Breast epithelium (tissue), 3 donors: ENCODE measurements around the gene RIIAD1. TPM values are rescaled to one million over a fixed set of nuclear protein-coding genes. Genes with fewer than 3 reads are reported as not detected.

Experiments
- total RNA-seq, 3 donors: library from RNA; depleted of rRNA; stranded (reverse); fragments of >200 nt; gene quantifications; one replicate each; pipeline ENCODE4 v1.1.0, GENCODE V29; 2016

RIIAD1 gene
- total RNA-seq, 3 donors from 2014 or later, result not detected

Other genes with a start within 250 kb of the RIIAD1 start
- gene CGN, start 210.1 kb upstream of the RIIAD1 start, total RNA-seq, result 10 to 100 TPM in 2 of 3 donors, under 1 TPM in 1; 0.16 to 28.1 (median 13.4) TPM
- gene TUFT1, start 181.2 kb upstream of the RIIAD1 start, total RNA-seq, result 10 to 100 TPM in 2 of 3 donors, 1 to 10 TPM in 1; 7.2 to 21.2 (median 13.4) TPM
- 10 to 100 TPM; 41.3 to 46.8 (median 43.6) TPM for gene SNX27, start 109.5 kb upstream of the RIIAD1 start, total RNA-seq
- not detected for gene CELF3, start 4.7 kb upstream of the RIIAD1 start, total RNA-seq
- gene MRPL9, start 42.0 kb downstream of the RIIAD1 start, total RNA-seq, result 10 to 100 TPM; 58.3 to 68.5 (median 66.9) TPM
- 1 to 10 TPM; 5.6 to 9.7 (median 6.7) TPM for gene TDRKH, start 69.0 kb downstream of the RIIAD1 start, total RNA-seq
- gene LINGO4, start 83.9 kb downstream of the RIIAD1 start, total RNA-seq, result under 1 TPM; 0.16 to 0.88 (median 0.33) TPM
- 10 to 100 TPM in 2 of 3 donors, 1 to 10 TPM in 1; 7.8 to 48.6 (median 24.9) TPM for gene RORC, start 110.3 kb downstream of the RIIAD1 start, total RNA-seq
- gene C2CD4D, start 118.3 kb downstream of the RIIAD1 start, total RNA-seq, result under 1 TPM in 2 of 3 donors, not detected in 1; 0.32 to 0.73 TPM
- gene THEM5, start 132.2 kb downstream of the RIIAD1 start, total RNA-seq, result not detected
- gene THEM4, start 188.0 kb downstream of the RIIAD1 start, total RNA-seq, result 10 to 100 TPM; 21.6 to 23.7 (median 22.2) TPM